ENCODE results near the gene CMA1. TPM values are rescaled to one million over a fixed set of nuclear protein-coding genes. Genes with fewer than 3 reads are reported as not detected.

Gene CMA1
- total RNA-seq, 1 experiment from 2014 or later: not detected

- Mint-ChIP-seq H3K27me3 (ENCODE audit: unreplicated experiment) (no peaks in the 10 kb centered on the region), H3K27ac (ENCODE audit: unreplicated experiment) (no peak overlapping the region), H3K4me3 (ENCODE audit: low read depth, unreplicated experiment) (no peak overlapping the region), H3K4me1 (ENCODE audit: low read depth, unreplicated experiment) (peaks cover 17% of the 10 kb centered on the region), H3K9me3 (ENCODE audit: low read depth, unreplicated experiment) (peaks cover 7% of the 10 kb centered on the region), H3K36me3 (ENCODE audit: insufficient read depth, unreplicated experiment) (peaks cover 4% of the 10 kb centered on the region)
- no peak for TF ChIP-seq CTCF (IDR thresholded peaks at IDR 0.05; ENCODE audit: unreplicated experiment)
- no peak for DNase-seq
- BruUV-seq (replicated peaks): no TSS peak
- CTCF ChIA-PET: no interaction called here
- intact Hi-C loops (cut with micrococcal nuclease; ENCODE audit: unreplicated experiment): no loop called here
These were observed 44.8 kb downstream of the CMA1 start for GRCh38 chr14:24463017-24463883.

DNA sequence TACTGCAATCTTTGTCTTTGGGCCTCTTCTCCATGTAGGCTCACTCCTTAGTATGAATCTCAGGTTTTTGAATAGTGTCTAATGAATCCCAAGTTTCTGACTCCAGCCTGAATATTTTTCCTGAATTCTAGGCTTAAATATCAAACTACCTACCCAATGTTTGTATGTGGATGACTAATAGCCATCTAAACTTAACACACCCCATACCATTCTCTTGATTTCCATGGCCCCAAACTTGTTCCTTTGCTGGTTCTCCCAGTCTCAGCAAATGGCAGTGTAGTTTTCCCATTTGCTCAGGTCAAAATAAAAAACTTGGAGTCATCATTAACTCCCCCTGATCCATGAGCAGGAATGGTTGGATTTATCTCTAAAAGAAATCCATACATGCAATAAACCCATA lies 46.7 kb downstream of the CMA1 start:
- Mint-ChIP-seq H3K4me1 (ENCODE audit: low read depth, unreplicated experiment) (peaks cover 17% of the 10 kb centered on the region), H3K4me3 (ENCODE audit: low read depth, unreplicated experiment) (no peak overlapping the region), H3K27me3 (ENCODE audit: unreplicated experiment) (no peaks in the 10 kb centered on the region), H3K36me3 (ENCODE audit: insufficient read depth, unreplicated experiment) (peaks cover 4% of the 10 kb centered on the region), H3K9me3 (ENCODE audit: low read depth, unreplicated experiment) (peaks cover 7% of the 10 kb centered on the region), H3K27ac (ENCODE audit: unreplicated experiment) (no peak overlapping the region)
- intact Hi-C loops (cut with micrococcal nuclease; ENCODE audit: unreplicated experiment): no loop called here
- CTCF ChIA-PET: no interaction called here
- no TSS peak for BruUV-seq (replicated peaks)
- no peak for DNase-seq
- no peak for TF ChIP-seq CTCF (IDR thresholded peaks at IDR 0.05; ENCODE audit: unreplicated experiment)

DNA sequence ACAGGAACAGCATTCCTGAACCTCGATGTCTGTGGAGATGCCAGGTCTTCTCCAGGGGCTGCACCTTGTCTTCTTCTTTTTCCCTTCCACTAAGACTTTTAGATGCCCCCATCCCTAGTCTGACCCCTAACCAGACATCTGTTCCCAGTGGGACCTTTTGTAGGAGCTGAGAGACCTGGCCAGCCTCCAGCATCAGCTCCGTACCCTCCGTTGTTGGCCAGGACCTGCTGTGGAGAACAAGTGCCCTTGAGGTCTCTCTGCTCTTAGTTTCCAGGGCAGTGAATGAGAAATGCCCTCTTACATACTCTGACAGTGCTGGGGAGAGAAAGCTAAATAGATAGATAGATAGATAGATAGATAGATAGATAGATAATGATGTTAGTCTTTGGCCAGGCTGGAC lies 48.7 kb downstream of the CMA1 start:
- BruUV-seq (replicated peaks): no TSS peak
- H3K27ac Mint-ChIP-seq (ENCODE audit: unreplicated experiment): no peak overlapping the region
- intact Hi-C loops (cut with micrococcal nuclease; ENCODE audit: unreplicated experiment): no loop called here
- H3K27me3 Mint-ChIP-seq (ENCODE audit: unreplicated experiment): no peaks in the 10 kb centered on the region
- peaks cover 4% of the 10 kb centered on the region for H3K36me3 Mint-ChIP-seq (ENCODE audit: insufficient read depth, unreplicated experiment)
- no peak for DNase-seq
- H3K4me3 Mint-ChIP-seq (ENCODE audit: low read depth, unreplicated experiment): no peak overlapping the region
- peaks cover 7% of the 10 kb centered on the region for H3K9me3 Mint-ChIP-seq (ENCODE audit: low read depth, unreplicated experiment)
- CTCF ChIA-PET: no interaction called here
- TF ChIP-seq CTCF (IDR thresholded peaks at IDR 0.05; ENCODE audit: unreplicated experiment): no peak
- H3K4me1 Mint-ChIP-seq (ENCODE audit: low read depth, unreplicated experiment): peaks cover 17% of the 10 kb centered on the region

GRCh38 chr14:24458736-24459135 lies 49.3 kb downstream of the CMA1 start:
- no peaks in the 10 kb centered on the region for H3K27me3 Mint-ChIP-seq (ENCODE audit: unreplicated experiment)
- no peak overlapping the region for H3K27ac Mint-ChIP-seq (ENCODE audit: unreplicated experiment)
- peaks cover 11% of the 10 kb centered on the region for H3K9me3 Mint-ChIP-seq (ENCODE audit: low read depth, unreplicated experiment)
- no peak for TF ChIP-seq CTCF (IDR thresholded peaks at IDR 0.05; ENCODE audit: unreplicated experiment)
- H3K4me3 Mint-ChIP-seq (ENCODE audit: low read depth, unreplicated experiment): no peak overlapping the region
- H3K4me1 Mint-ChIP-seq (ENCODE audit: low read depth, unreplicated experiment): peaks cover 17% of the 10 kb centered on the region
- intact Hi-C loops (cut with micrococcal nuclease; ENCODE audit: unreplicated experiment): no loop called here
- peaks cover 4% of the 10 kb centered on the region for H3K36me3 Mint-ChIP-seq (ENCODE audit: insufficient read depth, unreplicated experiment)
- CTCF ChIA-PET: no interaction called here
- no TSS peak for BruUV-seq (replicated peaks)
- DNase-seq: no peak
